Measurements from ENCODE around the gene VEZF1.

The VEZF1 gene

DNA sequence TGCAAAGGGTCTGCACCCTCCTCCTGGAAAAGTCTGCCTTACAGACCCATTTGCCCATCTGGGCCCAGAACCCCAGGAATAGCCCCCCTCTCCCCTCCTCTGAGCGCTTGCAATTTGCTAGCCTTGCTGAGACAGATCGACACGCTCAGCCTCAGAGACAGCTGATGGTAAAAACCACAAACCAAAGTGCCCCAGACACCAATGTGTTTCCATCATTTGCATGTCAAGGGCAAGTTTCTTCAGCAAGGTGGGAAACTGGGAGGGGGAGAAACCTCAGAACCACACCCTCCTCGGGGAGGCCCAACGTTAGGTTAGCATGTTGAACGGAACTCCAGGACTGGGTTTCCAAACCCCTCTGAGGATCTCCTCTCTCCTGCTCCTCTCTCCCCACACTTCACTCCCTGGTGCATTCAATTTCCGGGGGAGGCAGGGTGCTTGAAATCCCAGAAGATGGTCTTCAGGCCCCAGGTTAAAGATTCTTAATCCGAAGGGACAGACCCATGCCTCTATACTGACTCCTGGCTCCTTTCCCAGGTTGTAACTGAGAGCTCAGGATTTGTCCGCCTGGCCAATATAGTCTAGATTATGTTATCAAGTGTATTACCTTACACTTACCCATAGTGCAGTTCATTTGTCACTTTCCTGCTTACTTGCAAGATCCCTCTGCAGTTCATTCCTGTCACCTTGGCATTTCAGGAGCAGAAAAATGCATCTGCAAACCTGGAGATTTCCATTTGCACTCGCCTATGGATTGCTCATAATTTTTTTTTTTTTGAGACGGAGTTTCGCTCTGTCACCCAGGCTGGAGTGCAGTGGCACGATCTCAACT lies 31.5 kb downstream of the VEZF1 start:
- peak in 1 of 10 donors; percentile 16 for DNase-seq
- intact Hi-C loops (cut with DNase I): no loop called here

DNA sequence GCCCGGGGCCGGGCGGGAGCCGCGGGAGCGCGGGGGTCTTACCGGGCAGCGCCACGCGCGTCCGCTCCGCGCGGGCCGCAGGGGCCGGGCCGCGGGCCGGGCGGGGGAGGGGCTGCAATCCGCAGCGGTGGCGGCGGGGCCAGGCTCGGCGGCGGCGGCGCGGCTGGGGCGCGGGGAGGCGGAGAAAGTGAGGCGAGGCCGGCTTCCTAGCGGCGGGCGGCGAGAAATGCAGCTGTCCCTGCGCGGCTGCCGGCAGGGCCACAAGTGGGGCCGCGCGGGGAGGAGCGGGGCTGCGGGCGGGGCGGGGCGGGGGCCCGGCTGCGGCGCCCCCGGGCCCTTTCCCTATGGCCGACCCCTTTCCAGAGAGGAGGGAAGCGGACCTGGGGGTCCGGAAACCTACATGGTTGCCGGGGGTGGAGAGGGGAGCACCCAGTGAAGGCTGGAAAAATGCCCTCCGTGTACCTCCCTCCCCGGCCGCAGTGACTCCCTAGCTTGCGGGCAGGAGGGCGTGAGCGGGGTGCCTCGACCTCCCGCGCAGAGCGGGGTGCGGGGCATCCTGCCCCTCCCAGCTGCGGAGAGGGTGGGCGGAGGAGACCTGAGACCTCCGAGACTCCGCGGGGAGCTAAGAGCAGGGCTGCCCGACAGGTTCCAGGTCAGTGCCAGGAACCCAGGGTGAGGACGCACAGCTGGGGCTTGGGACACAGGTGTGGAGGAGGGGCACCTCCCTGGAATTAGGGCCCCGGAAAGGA lies 32.7 kb downstream of the VEZF1 start, which contains the start of gene CUEDC1:
Gene CUEDC1 (minus strand): TSS at position 230 of the 749 bp plus-strand sequence. CDS start 69,848 bp downstream, outside the sequence.
- intact Hi-C loops (cut with DNase I): no loop called here
- peak; percentile 71 to 97 (median 82) for DNase-seq

DNA sequence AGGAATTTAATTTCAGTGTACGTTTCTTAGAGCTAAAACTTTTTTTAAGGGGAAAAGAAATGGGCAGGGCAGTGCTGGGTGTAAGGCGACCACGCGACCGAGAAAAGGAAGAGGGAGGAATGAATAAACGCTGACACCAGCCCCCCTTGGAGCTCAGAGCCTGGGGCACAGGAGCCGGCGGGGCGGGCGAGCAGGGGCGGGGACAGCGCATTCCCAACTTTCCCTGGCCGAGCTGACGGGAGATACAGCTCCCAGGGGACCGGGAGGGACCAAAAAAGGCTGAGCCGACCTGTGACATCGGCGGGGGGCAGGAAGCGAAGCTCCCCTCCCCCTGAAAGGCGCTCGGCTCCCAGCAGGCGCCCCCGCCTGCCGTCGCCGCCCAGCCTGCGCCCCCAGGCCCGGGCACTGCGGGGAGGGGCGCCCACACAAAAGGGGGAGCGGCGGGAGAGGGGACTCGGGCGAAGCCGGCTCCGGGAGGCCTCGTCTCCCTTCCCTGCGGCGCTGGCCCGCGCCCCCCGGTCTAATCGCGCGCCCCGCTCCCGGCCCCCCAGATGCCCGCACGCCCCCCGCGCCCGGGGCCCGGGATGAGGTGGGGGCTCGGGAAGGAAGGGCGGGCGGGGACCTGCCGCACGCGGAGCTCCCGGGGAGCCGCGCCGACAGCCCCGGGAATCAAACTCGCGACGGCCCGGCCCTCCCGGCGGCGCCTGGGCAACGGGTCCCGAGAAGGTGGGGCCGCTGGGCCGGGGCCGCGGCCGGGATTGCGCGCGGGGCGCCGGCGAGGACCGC lies 33.5 kb downstream of the VEZF1 start:
- intact Hi-C loops (cut with DNase I): loop anchor here (5.0 kb wide), 1 partner anchor 33 kb away; the partner anchor contains the start of gene VEZF1
- peak; percentile 56 to 94 (median 62) for DNase-seq

DNA sequence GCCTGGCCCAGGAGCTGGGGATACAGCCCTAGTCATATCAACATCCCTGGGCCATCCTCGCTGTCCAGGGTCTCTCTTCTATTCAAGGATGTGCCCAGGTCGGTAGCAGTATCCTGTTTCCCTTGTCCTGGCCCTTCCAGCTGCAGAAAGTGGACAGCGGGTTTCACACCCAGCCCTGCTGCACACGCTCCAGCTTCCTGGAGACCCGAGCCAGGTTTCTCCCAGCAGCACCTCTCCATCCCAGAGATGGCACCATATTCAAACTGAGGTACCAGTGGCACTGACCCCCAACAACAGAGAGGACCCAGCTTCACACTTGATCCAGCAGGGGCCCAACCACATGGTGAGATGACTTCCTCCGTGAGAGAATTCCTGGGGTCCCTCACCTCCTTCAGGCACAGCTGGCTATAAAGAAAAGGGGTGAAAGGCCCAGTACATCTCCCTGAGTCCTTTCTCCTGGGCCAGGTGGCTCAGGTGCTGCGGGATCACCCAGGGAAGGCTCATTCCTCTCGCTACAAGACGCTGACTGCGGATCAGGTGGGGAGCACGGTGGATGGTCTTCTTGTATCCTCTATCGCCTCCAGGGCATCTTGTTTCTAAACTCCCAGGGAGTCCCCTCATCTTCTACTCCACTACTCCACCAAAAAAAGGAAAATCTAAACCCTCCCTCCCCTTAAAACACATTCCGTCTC lies 34.2 kb downstream of the VEZF1 start:
- intact Hi-C loops (cut with DNase I): loop anchor here (5.0 kb wide), 1 partner anchor 33 kb away; the partner anchor contains the start of gene VEZF1
- DNase-seq: peak in 2 of 10 donors; percentile 22 to 40

DNA sequence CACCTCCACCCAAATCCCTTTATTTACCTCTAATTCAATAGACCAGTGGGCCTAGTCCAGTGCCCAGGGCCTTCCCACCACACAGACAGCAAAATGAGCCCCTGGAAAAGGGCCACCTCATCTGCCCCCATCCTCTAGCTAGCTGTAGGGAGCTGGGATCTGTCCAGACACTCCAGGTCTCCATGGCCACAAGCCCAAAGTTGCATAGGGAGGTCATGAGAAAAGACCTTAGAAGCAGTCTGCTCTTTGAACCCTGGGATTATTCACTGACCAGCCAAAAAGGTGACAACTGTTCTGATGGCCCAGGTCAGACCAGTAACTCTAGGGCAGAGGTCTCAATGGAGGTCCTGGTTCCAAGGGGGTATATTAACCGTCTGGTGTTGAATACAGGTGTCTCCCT lies 34.8 kb downstream of the VEZF1 start:
- intact Hi-C loops (cut with DNase I): loop anchor here (5.0 kb wide), 1 partner anchor 34 kb away; the partner anchor contains the start of gene VEZF1
- DNase-seq: peak in 1 of 10 donors; percentile 13

DNA sequence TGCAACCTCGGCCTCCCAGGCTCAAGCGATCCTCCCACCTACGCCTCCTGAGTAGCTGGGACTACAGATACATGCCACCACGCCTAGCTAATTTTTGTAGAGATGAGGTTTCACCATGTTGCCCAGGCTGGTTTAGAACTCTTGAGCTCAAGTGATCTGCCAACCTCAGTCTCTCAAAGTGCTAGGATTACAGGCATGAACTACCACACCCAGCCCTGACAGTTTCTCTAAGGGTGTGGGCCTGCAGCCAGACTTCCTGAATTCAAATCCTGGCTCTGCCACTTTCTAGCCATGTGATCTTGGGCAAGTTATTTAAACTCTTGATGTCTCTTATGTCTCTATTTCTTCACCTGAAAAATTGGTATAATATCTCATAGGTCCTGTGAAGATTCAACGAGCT lies 38.4 kb downstream of the VEZF1 start:
- DNase-seq: peak in 1 of 10 donors; percentile 43
- intact Hi-C loops (cut with DNase I): loop anchor here (5.0 kb wide), 2 partner anchors 37 to 38 kb away; partner anchors contain the start of gene VEZF1

DNA sequence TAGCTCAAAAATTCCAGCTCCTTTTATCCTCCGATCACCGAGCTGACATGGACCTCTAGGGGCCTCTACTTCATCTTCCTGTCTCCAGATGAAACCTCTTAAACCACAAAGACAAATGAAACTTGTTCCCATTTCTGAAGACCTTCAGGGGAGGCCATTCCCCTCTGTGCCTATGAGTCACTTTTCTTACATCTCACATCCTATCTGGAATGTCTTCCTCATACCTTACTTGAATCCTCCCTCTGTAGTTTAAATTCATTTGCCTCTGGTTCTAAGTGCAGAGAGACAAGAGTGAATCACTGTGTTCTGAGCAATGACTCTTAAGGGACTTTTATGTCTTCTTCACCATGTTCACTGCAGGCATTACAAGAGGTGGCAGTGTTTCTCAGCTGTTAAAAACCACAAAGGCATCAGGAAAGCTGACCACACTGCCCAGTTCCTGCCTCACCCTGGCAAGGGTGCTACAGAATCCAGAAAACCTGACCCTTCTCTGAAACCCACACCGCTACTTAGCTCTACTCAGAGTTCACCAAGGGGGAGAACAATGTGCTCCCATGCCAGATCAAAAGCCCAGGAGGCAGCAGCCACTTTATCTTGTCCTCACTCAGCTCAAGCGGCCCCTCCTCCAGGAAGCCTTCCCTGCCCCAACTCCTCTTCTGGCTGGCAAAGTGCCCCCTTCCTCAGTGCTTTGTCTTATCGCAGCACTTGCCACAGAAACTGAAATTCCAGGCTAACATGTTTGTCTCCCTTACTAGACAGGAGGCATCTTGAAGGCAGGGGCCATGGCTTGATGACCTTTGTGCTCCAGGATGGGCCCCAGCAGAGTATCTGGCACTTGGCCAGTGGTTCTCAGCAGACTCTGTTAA lies 39.3 kb downstream of the VEZF1 start:
- DNase-seq: peak in 1 of 10 donors; percentile 40
- intact Hi-C loops (cut with DNase I): loop anchor here (5.0 kb wide), 1 partner anchor 36 kb away; no protein-coding TSS in a partner anchor

DNA sequence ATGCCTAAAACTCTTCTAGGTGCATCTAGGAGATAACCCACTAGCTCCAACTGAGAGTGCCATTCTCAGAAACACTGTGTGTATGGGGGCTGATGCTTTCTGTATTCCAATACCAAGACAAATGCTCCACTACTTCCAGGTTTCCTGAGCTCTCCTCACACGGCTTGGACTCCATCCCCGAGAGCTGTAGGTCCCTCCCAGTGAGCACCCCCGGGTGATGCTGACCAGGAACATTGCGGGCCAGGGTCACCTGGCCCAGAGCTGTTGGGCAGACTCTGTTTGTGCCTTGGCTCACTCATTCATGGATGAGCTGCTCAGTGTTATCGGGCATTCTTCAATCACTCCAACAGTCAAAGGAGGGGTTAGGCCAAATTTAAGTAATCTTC lies 39.9 kb downstream of the VEZF1 start:
- peak in 1 of 10 donors; percentile 22 for DNase-seq
- intact Hi-C loops (cut with DNase I): loop anchor here (5.0 kb wide), 1 partner anchor 36 kb away; no protein-coding TSS in a partner anchor

DNA sequence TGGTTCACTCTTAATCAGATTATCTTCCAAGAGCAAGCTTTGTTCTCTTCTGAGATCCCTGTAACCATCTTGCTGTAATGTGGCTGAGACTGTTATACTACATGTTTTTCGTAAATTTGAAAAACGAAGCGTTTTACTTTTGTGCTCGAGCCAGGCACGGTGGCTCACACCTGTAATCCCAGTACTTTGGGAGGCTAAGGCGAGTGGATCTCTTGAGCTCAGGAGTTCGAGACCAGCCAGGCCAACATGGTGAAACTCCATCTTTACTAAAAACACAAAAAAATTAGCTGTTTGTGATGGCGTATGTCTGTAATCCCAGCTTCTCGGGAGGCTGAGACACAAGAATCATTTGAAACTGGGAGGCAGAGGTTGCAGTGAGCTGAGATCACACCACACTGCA lies 40.7 kb downstream of the VEZF1 start:
- intact Hi-C loops (cut with DNase I): loop anchor here (5.0 kb wide), 1 partner anchor 35 kb away; no protein-coding TSS in a partner anchor
- DNase-seq: peak in 1 of 10 donors; percentile 6

DNA sequence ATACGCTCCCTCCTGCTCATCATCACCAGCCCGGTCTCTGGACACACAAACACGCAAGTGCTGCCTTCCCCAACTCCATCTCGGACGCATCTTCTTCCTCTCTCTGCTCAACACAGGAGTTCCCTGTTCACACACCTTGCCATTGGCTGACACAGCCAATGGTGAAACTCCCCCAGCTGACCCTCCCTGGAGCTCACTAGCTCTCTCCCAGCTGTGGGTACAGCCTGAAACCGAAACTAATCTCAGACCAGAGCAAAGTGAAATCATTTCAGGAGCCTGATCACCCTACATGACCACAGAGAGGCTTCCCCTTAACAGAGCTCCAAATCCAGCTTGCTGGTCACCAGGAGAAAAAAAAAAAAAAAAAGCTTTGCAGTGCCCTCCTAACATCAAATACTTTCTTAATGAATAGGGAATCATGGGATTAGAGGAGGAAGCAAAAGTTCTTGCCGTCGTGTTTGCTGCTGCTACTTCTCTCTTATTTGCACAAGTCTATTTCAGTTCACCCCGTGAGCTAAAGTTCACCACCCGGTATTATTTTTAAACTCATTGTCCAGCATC lies 41.2 kb downstream of the VEZF1 start:
- DNase-seq: peak in 3 of 10 donors; percentile 14 to 82 (median 40)
- intact Hi-C loops (cut with DNase I): loop anchor here (5.0 kb wide), 1 partner anchor 35 kb away; no protein-coding TSS in a partner anchor

DNA sequence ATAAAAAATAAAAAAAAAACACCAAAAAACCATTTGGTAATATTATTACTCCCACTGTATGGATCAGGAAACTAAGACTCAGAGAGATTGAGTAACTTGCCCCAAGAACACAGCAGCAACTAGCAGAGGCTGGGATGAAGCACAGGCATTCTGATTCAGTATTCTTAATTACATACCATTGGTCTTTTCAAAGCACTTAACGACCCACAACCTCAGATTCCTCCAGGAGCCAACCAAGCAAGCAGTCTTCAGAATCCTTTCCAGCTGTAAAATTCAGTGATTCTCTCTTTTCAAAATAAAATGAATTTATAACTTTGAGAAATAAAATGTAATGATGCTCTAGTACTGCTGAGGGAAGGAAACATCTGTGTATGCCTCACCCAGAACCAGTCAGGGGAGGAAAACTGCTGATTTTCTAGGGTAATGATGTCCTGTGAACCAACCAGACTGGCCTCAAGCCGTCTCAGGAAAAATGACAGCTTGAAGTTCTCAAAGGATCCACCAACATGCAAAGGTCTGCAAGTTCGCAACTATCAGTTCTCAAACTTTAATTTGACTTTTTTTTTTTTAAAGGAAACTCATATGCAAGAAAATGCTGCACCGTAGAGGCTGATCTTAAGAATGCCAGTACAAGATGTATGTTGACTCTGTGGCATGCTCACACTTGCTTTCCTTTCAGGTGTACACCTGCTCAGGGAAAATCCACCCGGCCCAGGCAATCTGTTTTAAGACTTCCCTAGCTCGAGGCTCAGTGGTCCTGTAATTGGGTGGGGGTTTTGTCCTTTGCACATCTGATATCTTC lies 41.9 kb downstream of the VEZF1 start:
- peak in 1 of 10 donors; percentile 9 for DNase-seq
- intact Hi-C loops (cut with DNase I): loop anchor here (5.0 kb wide), 1 partner anchor 34 kb away; no protein-coding TSS in a partner anchor

DNA sequence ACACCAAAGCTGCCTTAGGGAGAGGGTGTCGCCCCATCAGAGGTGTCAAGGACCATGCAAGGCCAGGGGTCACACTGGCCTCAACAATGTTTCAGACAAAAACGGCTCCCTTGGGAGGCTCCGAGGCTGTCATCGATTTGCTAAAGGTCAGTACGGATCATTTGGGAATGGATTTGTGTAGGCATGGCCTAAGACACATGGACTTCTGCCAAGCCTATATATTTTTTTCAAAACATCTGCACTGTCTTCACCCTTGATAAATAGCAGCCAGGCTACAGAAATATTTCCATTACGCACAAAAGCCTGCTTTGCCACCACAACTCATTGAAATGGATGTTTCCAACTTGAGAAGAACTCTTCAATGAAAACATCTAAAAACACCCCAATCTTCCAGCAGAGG lies 43.1 kb downstream of the VEZF1 start:
- DNase-seq: peak in 1 of 10 donors; percentile 22
- intact Hi-C loops (cut with DNase I): loop anchor here (5.0 kb wide), 1 partner anchor 33 kb away; no protein-coding TSS in a partner anchor

DNA sequence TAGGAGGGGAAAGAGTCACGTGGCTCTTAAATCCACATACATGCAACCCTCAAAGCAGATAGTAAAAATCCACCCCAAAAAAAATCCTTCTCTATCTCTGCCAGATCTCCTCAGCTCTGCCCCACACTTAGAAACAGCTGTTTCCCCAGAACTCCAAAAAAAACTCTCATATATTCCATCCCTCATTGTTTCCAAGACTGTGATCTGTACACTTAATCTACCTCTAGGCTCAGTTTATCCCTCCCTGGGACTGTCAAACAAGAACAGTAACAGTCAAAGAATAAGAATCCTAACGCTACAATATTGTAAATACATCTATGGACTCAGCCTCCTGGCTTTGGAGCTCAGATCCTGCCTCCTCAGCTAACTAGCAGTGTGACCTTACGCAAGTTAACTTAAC lies 44.4 kb downstream of the VEZF1 start:
- no peak for DNase-seq
- intact Hi-C loops (cut with DNase I): no loop called here

DNA sequence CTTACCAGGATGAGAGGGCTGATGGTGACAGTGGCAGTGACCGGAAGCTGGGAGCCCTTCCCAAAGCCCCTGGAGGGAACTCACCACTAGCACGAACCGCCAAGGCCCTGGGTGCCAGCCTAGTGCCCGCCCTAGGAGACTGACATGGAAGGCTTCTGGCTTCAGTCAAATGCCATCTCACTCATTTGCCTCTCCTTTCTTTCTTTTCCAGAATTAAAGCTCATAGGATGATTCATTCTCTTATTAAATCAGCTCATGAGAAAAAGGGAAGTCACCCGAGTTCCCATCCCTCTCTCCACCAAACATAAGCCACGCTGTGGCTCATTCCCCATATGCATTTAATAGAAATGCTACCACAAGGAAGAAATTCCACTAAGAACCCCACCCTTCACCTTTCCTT lies 44.9 kb downstream of the VEZF1 start:
- intact Hi-C loops (cut with DNase I): no loop called here
- peak in 1 of 10 donors; percentile 48 for DNase-seq

DNA sequence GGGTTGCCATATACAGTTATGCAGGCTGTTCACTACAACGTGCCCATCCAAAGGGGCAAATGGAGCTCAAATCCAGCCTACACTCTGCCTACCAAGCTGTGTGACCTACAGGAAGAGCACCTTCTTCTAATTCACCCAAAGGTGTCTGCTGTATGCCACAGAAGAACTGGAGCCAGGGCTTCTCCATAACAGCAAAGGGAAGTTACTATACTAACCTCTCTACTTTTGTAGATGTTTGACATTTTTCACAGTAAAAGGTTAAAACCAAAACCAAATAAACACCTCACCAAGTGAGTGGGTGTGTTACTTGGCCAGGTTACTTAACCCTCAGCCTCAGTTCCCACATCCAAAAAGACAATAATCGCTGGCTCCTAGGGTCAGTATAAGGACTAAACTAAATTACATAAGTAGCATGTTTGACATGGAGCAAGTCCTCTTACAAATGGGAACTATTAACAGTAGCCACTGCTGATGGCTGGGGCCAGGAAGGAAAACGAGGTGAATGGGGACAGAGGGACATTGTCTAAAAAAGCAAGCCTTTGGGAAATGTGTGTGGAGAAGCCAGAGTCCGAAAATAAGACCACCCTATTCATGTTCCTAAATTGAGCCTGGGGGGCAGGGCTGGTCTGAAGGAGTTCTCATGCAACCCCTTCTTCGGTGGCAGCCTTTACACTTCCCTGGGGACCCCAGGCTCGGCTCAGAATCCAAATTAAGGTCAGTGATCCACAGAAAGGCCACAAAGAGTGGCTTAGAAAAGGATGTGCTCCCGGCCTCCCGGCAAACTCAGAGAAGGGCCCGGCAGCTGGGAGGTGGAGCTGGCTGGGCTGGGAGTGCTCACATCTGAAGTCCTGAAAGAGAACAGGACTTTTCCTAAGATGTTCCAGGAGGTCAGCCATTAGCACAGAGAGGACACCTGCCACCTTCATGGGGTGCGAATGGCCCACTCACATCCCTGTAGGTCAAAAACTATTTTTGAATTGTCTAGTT lies 46.4 kb downstream of the VEZF1 start:
- intact Hi-C loops (cut with DNase I): no loop called here
- peak in 1 of 10 donors; percentile 87 for DNase-seq
